Measurements from ENCODE around the gene MAN2B2. TPM values are rescaled to one million over a fixed set of nuclear protein-coding genes. Genes with fewer than 3 reads are reported as not detected.

The MAN2B2 gene
- total and polyA plus RNA-seq, 2 of the 4 experiments (the other 2 are of a cell fraction), result 13.4 to 34.1 TPM

DNA sequence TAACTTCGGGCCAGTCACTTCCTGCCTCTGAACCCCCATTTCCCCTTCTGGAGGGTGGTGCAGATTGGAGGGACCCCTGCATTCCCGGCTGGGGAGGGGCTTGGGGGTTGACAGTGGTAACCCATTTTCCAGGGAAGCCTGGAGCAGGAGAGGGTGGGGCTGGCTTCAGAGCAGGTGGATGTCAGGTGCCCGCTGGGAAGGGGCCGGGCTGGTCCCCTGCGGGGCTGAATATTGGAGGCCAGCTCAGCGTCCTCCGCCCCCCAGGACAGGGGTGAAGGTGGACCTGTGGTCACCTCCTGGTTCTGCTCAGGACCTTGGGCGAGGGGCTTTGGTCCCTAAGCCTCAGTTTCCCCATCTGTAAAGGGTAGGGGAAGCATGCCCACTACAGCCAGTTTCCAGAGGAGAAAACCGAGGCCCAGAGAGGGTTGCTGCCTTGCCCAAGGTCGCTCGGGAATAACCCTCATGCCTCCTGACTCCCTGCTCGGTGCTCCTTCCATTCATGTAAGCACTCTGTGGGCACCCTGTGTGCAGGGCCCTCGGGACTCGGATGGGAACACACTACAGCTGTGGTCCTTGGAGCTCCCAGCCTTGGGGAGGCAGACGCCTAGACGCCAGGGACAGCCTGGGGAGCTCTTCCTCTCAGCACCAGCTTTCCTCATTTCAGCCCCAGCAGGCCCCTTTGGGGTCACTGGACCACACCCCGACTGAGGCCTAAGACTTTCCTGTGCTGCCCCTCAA is 683 bp downstream of the MAN2B2 start (continued):
- no peak for TF ChIP-seq CEBPB (IDR thresholded peaks at IDR 0.05; ENCODE audit: low read depth, low read length)
- no peak for TF ChIP-seq BHLHE40 (IDR thresholded peaks at IDR 0.05; ENCODE audit: low read depth, low read length)

DNA sequence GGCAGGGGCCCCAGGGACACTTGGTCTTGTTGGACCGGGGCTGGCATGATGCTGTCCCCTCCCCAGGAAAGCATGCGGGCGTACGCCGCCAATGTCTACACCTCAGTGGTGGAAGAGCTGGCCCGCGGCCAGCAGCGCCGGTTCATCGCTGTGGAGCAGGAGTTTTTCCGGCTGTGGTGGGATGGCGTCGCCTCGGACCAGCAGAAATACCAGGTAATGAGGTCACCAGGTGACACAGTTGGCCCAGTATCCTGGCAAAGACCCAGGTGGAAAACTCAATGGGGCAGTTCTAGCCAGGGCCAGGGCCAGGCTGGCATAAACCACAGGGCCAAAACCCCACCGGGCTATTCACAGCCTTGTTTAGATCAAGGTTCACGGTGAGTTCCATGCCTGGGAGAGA is 1.5 kb downstream of the MAN2B2 start:
- H3K9me1 ChIP-seq (ENCODE audit: insufficient read depth, low read length), result peaks cover 4% of the 10 kb centered on the region; the same call in 1 of the 2 replicates
- peaks cover 0 to 13% of the 10 kb centered on the region in 2 experiments; a peak in 2 of 4 replicates for H3K79me1 ChIP-seq (ENCODE audit: low read depth in 1 of 2, low read length in 2 of 2)
- DNase-seq (no peak), ATAC-seq (ENCODE audit: low read depth) (no peak)
- dilution Hi-C loops (cut with HindIII; ENCODE audit: low sequenced_read_pairs, unreplicated experiment), result no loop called here
- POLR2A ChIA-PET (ENCODE audit: unreplicated experiment), result no interaction called here
- H4K5ac ChIP-seq (ENCODE audit: low read depth, low read length), result no peak overlapping the region
- no peak overlapping the region for H2BK120ac ChIP-seq (ENCODE audit: low read depth, low read length)
- no peak overlapping the region for H4K8ac ChIP-seq (ENCODE audit: low read depth in 2 of 2, low read length in 2 of 2)
- CTCF ChIA-PET, result no interaction called here
- H4K91ac ChIP-seq (ENCODE audit: insufficient read depth, low read depth, low read length), result no peak overlapping the region
- no peak overlapping the region for H2AK5ac ChIP-seq (ENCODE audit: low read depth, low read length)
- in situ Hi-C loops (cut with MboI; ENCODE audit: low sequenced_read_pairs), result no loop called here
- no peak overlapping the region for H3K56ac ChIP-seq (ENCODE audit: extremely low read depth, insufficient read depth, low read length)
- H3K23ac ChIP-seq (ENCODE audit: low read depth, low read length), result no peak overlapping the region
- 94% methylated on average over 7 of the region's 16 CpGs; no CpG with 5 or more reads in 1 of the 2 experiments for WGBS, 2 experiments (ENCODE audit: extremely low coverage in 2 of 2, insufficient read length in 1 of 2)
- H3K4me3 ChIP-seq (ENCODE audit: insufficient read depth, low read depth, low read length), result no peak overlapping the region
- no peak overlapping the region for H3K18ac ChIP-seq (ENCODE audit: low read depth, low read length)
- H3K36me3 ChIP-seq (ENCODE audit: control insufficient read depth, insufficient read depth, low read length), result peaks cover 29% of the 10 kb centered on the region
- peaks cover 9% of the 10 kb centered on the region for H3K27me3 ChIP-seq (ENCODE audit: control insufficient read depth, insufficient read depth, low read length)
- H3K27ac ChIP-seq (ENCODE audit: insufficient read depth, low read length), result no peak overlapping the region
- no peak overlapping the region for H3K9ac ChIP-seq (ENCODE audit: low read depth, low read length)
- H3K4me1 ChIP-seq (ENCODE audit: control insufficient read depth, insufficient read depth, low read length), result peaks cover 8% of the 10 kb centered on the region; the same call in 1 of the 2 replicates
- H3K14ac ChIP-seq (replicated peaks; ENCODE audit: low read depth, low read length), result no peak overlapping the region
- H2AFZ ChIP-seq (replicated peaks; ENCODE audit: low read length, poor library complexity), result no peak overlapping the region
- no peaks in the 10 kb centered on the region for H4K20me1 ChIP-seq (ENCODE audit: insufficient read depth, low read length)
- no peak overlapping the region for H2BK5ac ChIP-seq (ENCODE audit: low read depth, low read length, poor library complexity, severe bottlenecking)
- no peak overlapping the region for H2BK15ac ChIP-seq (ENCODE audit: low read depth, low read length)
- no peak overlapping the region for H3K4me2 ChIP-seq (ENCODE audit: low read depth, low read length)
- intact Hi-C loops (cut with micrococcal nuclease), result no loop called here
- H3K9me3 ChIP-seq (ENCODE audit: control insufficient read depth, insufficient read depth, low read length), result peaks cover 3% of the 10 kb centered on the region
- peak overlapping the region; percentile 70 for H2AK9ac ChIP-seq (replicated peaks; ENCODE audit: low read depth, low read length, poor library complexity)
- no peak overlapping the region for H3K4ac ChIP-seq (ENCODE audit: low read depth, low read length)
- no peak overlapping the region for H2BK20ac ChIP-seq (ENCODE audit: low read depth, low read length)
- no TSS peak for BruUV-seq (replicated peaks)
- TF ChIP-seq, protein P1, sequence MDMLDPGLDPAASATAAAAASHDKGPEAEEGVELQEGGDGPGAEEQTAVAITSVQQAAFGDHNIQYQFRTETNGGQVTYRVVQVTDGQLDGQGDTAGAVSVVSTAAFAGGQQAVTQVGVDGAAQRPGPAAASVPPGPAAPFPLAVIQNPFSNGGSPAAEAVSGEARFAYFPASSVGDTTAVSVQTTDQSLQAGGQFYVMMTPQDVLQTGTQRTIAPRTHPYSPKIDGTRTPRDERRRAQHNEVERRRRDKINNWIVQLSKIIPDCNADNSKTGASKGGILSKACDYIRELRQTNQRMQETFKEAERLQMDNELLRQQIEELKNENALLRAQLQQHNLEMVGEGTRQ (IDR thresholded peaks at IDR 0.05; ENCODE audit: low read depth, low read length), result no peak
- no peak for TF ChIP-seq RAD21 (IDR thresholded peaks at IDR 0.05; ENCODE audit: low read length)
- no peak for TF ChIP-seq SMC3 (IDR thresholded peaks at IDR 0.05; ENCODE audit: low read depth, low read length)
- no peak for TF ChIP-seq MAZ (IDR thresholded peaks at IDR 0.05; ENCODE audit: borderline replicate concordance, low read depth, low read length)
- TF ChIP-seq POLR2A (IDR thresholded peaks at IDR 0.05; ENCODE audit: low read depth, low read length), result no peak
- TF ChIP-seq MAFK (IDR thresholded peaks at IDR 0.05; ENCODE audit: low read depth, low read length), result no peak
- TF ChIP-seq RCOR1 (IDR thresholded peaks at IDR 0.05; ENCODE audit: insufficient replicate concordance, low read length), result no peak
- no peak for TF ChIP-seq FOS (IDR thresholded peaks at IDR 0.05; ENCODE audit: low read depth, low read length)
- TF ChIP-seq CEBPB (IDR thresholded peaks at IDR 0.05; ENCODE audit: low read depth, low read length), result no peak
- TF ChIP-seq, protein P2, sequence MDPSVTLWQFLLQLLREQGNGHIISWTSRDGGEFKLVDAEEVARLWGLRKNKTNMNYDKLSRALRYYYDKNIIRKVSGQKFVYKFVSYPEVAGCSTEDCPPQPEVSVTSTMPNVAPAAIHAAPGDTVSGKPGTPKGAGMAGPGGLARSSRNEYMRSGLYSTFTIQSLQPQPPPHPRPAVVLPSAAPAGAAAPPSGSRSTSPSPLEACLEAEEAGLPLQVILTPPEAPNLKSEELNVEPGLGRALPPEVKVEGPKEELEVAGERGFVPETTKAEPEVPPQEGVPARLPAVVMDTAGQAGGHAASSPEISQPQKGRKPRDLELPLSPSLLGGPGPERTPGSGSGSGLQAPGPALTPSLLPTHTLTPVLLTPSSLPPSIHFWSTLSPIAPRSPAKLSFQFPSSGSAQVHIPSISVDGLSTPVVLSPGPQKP (IDR thresholded peaks at IDR 0.05; ENCODE audit: borderline replicate concordance, low read depth, low read length), result no peak
- TF ChIP-seq NFE2L2 (IDR thresholded peaks at IDR 0.05; ENCODE audit: low read depth, low read length), result no peak
- TF ChIP-seq RFX5 (IDR thresholded peaks at IDR 0.05; ENCODE audit: low read depth, low read length), result no peak
- TF ChIP-seq MXI1 (IDR thresholded peaks at IDR 0.05; ENCODE audit: borderline replicate concordance, low read depth, low read length), result no peak

Measured in IMR-90 (cell line).